GM18520 (cell line): ENCODE data around the gene SLC30A10.
"Not testable (repeated sequence)": the region's sequence is repeated elsewhere in the genome, so short reads cannot be mapped to it uniquely, and the experiment has no call there.

ENCODE experiments used
- ATAC-seq: cut with Tn5 transposase; IDR thresholded peaks from one replicate; pipeline ENCODE4 v1.9.1; 2021; ENCODE audit not compliant: unreplicated experiment

SLC30A10 gene

GRCh38 chr1:219928791-219929118, 398 bp upstream of the SLC30A10 start:
- ATAC-seq, result no peak

GRCh38 chr1:219927298-219927955, 930 bp downstream of the SLC30A10 start:
- ATAC-seq, result no peak

GRCh38 chr1:219926363-219926998, 1.9 kb downstream of the SLC30A10 start:
- no peak for ATAC-seq

GRCh38 chr1:219924342-219924741, 4.0 kb downstream of the SLC30A10 start:
- no peak for ATAC-seq

GRCh38 chr1:219917851-219918466, 10.4 kb downstream of the SLC30A10 start:
- ATAC-seq, result no peak

- ATAC-seq, result no peak
Measured at GRCh38 chr1:219917281-219917680, 11.1 kb downstream of the SLC30A10 start.

GRCh38 chr1:219916257-219916656, 12.1 kb downstream of the SLC30A10 start:
- no peak for ATAC-seq

- no peak for ATAC-seq
Measured at GRCh38 chr1:219913005-219913770, 15.2 kb downstream of the SLC30A10 start.

GRCh38 chr1:219910716-219911115, 17.6 kb downstream of the SLC30A10 start:
- no peak for ATAC-seq

GRCh38 chr1:219909476-219909875, 18.9 kb downstream of the SLC30A10 start:
- no peak for ATAC-seq

- no peak for ATAC-seq
Measured at GRCh38 chr1:219908170-219908569, 20.2 kb downstream of the SLC30A10 start.

GRCh38 chr1:219907772-219908070, 20.6 kb downstream of the SLC30A10 start:
- ATAC-seq, result no peak

GRCh38 chr1:219906924-219907771, 21.2 kb downstream of the SLC30A10 start:
- no peak for ATAC-seq

- ATAC-seq, result not testable (repeated sequence)
Measured at GRCh38 chr1:219906565-219906923, 21.8 kb downstream of the SLC30A10 start.

GRCh38 chr1:219905524-219905923, 22.8 kb downstream of the SLC30A10 start:
- no peak for ATAC-seq

GRCh38 chr1:219904934-219905333, 23.4 kb downstream of the SLC30A10 start:
- ATAC-seq, result no peak

GRCh38 chr1:219903353-219903871, 24.9 kb downstream of the SLC30A10 start:
- ATAC-seq, result no peak

- no peak for ATAC-seq
Measured at GRCh38 chr1:219902951-219903350, 25.4 kb downstream of the SLC30A10 start.

- no peak for ATAC-seq
Measured at GRCh38 chr1:219900882-219901281, 27.5 kb downstream of the SLC30A10 start.

- ATAC-seq, result no peak
Measured at GRCh38 chr1:219900201-219900600, 28.2 kb downstream of the SLC30A10 start.

- no peak for ATAC-seq
Measured at GRCh38 chr1:219898375-219898774, 30.0 kb downstream of the SLC30A10 start.
